Stimulated activated memory B cell treated with anti-CD40 and anti-IgM and Interleukin-4, amounts not matched to agents 10 μg/mL and 1 μg/mL and 100 μg/mL, for 72 hours (primary cell): Measurements from ENCODE around the gene DYNLT5.
"Not testable (repeated sequence)": the region's sequence is repeated elsewhere in the genome, so short reads cannot be mapped to it uniquely, and the experiment has no call there.

Experiments used
- ATAC-seq: fragments of 150-1000 bp; cut with Tn5 transposase; 2 replicates; pipeline ENCODE4 v1.10.0; 2021
- H3K27ac Mint-ChIP-seq: one replicate; pipeline ENCODE4 v1.8.0; 2022; ENCODE audit warnings: mild to moderate bottlenecking, mixed read lengths
- H3K27me3 Mint-ChIP-seq: one replicate; pipeline ENCODE4 v1.8.0; 2022; ENCODE audit warnings: mixed read lengths
- H3K36me3 Mint-ChIP-seq: one replicate; pipeline ENCODE4 v1.8.0; 2022; ENCODE audit warnings: mixed read lengths
- H3K4me1 Mint-ChIP-seq: one replicate; pipeline ENCODE4 v1.8.0; 2022; ENCODE audit warnings: mixed read lengths
- H3K4me3 Mint-ChIP-seq: one replicate; pipeline ENCODE4 v1.8.0; 2022; ENCODE audit warnings: mild to moderate bottlenecking, moderate library complexity, mixed read lengths
- H3K9me3 Mint-ChIP-seq: one replicate; pipeline ENCODE4 v1.8.0; 2022; ENCODE audit warnings: mixed read lengths

The DYNLT5 gene

DNA sequence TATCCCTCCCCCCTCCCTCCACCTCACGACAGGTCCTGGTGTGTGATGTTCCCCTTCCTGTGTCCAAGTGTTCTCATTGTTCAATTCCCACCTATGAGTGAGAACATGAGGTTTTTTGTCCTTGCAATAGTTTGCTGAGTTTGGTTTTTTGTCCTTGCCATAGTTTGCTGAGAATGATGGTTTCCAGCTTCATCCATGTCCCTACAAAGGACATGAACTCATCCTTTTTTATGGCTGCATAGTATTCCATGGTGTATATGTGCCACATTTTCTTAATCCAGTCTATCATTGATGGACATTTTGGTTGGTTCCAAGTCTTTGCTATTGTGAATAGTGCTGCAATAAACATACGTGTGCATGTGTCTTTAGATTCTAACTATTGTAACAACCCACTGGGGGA is 43.6 kb downstream of the DYNLT5 start:
- not testable (repeated sequence) for H3K27me3 Mint-ChIP-seq, ATAC-seq, H3K4me1 Mint-ChIP-seq, H3K27ac Mint-ChIP-seq, H3K36me3 Mint-ChIP-seq, H3K4me3 Mint-ChIP-seq, H3K9me3 Mint-ChIP-seq

DNA sequence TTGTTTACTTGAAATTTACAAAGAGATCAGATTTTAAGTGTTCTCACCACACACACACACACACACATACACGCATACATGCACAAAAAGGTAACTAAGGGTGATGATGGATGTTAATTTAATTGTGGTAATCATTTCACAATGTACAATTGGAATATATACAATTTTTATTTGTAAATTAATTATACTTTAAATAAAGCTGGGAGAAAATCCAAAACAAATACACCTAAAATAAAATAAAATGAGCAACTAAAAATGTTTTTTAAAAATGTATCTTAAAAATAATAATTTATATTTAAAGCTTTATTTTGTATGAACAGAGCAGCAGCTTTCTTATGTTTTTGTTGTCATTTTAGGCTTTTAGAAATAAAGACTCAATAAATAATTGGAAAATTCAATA is 57.0 kb downstream of the DYNLT5 start:
- no peak for ATAC-seq
- H3K4me3 Mint-ChIP-seq: no peak overlapping the region
- H3K4me1 Mint-ChIP-seq: no peaks in the 10 kb centered on the region
- H3K36me3 Mint-ChIP-seq: no peaks in the 10 kb centered on the region
- peaks cover 16% of the 10 kb centered on the region for H3K27me3 Mint-ChIP-seq
- H3K27ac Mint-ChIP-seq: no peak overlapping the region
- H3K9me3 Mint-ChIP-seq: peaks cover 3% of the 10 kb centered on the region

DNA sequence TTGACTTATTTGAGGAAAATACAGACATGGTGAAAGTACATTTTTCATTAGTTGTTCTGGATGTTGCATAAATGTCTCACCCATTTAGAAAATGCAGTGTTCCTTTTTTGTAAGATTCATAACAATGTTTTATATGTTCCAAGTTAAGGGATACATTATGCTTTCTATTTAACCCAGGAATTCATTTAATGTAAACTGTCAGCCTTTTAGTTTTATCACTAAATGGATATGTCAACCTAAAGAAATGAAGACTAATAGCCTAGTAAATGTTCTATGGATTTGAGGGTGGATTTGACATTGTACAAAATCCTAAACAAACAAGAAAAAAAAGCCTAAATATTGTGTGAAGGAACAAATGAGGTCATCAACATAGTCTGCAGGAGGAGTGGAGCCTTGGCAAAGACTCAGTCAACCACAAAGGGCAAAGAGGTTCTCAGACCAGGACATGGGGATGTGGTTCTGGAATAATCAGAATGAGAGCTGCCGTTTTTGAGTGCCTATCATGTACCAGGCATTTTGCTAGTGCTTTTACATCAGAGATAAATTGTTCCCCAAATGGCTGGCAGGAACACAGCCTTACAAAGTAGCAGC is 57.6 kb downstream of the DYNLT5 start:
- Mint-ChIP-seq H3K36me3 (no peaks in the 10 kb centered on the region), H3K9me3 (peaks cover 3% of the 10 kb centered on the region), H3K4me1 (no peaks in the 10 kb centered on the region), H3K27me3 (peaks cover 11% of the 10 kb centered on the region), H3K27ac (no peak overlapping the region), H3K4me3 (no peak overlapping the region)
- ATAC-seq: no peak

DNA sequence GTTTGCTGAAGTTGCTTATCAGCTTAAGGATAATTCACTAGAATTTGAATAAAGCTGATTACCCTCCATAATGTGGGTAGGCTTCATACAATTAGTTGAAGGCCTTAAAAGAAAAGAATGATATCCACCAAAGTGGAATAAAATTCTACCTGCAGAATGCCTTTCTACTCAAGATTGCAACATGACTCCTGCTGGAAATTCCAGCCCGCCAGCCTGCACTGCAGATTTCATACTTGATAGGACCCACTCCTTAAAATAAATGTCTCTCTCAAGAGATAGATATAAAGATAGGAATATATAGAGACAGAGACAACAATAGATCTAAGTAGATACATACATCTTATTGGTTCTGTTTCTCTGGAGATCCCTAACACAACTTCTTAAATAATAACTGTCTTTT is 72.5 kb downstream of the DYNLT5 start:
- Mint-ChIP-seq H3K36me3 (no peaks in the 10 kb centered on the region), H3K4me3 (no peak overlapping the region), H3K4me1 (no peaks in the 10 kb centered on the region), H3K9me3 (no peaks in the 10 kb centered on the region), H3K27me3 (no peaks in the 10 kb centered on the region), H3K27ac (no peak overlapping the region)
- no peak for ATAC-seq
